GM18858 (cell line): ENCODE measurements around the gene MTLN.
"Not testable (repeated sequence)": the region's sequence is repeated elsewhere in the genome, so short reads cannot be mapped to it uniquely, and the experiment has no call there.

Experiments
- ATAC-seq: cut with Tn5 transposase; IDR thresholded peaks from one replicate; pipeline ENCODE4 v1.9.1; 2021; ENCODE audit not compliant: unreplicated experiment

Gene MTLN, protein sequence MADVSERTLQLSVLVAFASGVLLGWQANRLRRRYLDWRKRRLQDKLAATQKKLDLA

DNA sequence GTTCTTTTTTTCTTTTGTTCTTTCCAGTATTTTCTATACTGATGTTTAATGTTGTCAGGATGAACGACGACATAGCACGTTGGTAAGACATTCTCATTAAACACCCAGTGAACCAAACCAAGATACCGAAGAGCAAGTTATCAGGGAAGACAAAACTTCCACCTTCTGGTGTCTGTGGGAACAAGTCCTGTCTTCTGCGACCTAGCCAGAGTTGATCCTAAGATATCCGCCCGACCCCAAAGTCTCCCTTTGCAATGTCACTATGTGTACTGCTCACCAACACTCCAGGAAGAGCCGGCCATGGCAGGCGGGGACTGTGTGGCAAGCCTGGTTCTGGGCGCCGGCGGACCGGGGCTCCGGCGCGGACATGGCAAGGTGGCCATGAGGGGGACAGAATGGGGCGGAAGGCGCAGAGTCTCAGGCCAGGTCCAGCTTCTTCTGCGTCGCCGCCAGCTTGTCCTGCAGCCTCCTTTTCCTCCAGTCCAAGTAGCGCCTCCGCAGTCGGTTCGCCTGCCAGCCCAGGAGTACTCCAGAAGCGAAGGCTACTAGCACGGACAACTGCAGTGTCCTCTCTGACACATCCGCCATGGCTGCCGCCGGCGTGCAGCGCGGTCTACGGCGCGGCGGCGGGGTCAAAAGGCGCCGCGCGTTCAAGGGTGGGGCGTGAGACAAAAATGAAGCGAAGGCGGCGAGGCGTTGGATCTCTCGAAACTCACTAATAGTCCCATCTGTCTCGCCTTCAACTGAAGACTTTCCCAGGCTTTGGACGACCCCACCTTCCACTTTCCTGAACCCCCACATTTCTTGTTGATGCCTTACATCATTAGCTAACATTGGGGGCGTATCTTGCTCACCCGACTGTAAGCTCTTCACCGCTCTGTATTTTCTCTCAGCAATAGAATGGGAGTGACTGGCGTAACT, at the start of gene MTLN:
Gene MTLN, minus strand, starts transcription at position 610 of the 921 bp plus-strand sequence. Its CDS starts 22 bp downstream, at position 588.
- ATAC-seq, result peak; percentile 79

DNA sequence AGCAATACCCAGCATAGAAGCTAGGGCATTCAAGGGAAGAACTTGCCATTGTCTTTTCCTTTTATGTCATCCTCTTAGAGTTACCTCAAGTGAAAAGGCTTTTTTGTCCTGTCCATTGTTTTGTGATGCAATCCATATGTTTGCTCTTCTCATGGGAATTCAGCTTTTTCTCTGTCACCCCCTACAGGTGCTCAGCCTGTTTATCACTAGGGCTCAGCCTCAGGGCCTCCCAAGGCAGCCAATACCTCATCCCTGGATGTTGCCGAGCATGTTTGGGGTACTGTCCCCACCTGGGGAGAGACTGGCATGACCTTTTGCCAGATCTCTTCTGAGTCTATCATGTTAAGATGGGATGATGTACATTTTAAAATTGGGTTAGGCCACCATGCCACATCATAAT, 49.6 kb upstream of the MTLN start:
- ATAC-seq, result not testable (repeated sequence)

DNA sequence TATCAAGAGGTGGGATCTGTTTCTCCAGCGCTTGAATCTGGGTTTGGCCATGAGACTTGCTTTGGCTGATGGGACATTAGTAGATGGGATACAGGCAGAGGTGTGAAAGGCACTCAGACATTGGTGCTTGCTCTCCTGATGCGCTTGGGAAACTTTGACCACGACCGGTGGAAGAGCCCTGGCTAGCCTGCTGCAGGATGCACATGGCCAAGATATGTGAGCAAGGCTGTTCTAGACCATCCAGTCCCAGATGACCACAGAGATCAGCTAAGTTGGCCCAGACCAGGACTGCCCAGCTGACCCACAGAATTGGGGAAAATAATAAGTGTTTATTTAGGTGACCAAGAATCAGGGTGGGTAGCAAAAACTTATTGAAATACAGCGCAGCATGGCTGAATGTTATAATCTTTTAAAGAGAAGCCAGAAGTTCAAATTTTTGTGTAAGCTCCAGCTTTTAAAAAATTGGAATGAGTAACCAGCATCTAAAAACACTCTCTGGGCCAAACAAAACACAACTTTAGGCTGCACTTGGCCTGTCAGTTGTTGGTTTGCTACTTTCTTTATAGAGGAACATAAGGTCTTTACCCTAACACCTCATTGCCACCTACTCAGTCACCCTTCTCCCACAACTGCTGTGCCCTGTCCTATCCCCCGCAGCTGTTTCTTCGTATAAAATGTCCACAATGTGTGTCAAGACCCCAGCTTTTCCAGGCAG, 35.9 kb upstream of the MTLN start:
- not testable (repeated sequence) for ATAC-seq

DNA sequence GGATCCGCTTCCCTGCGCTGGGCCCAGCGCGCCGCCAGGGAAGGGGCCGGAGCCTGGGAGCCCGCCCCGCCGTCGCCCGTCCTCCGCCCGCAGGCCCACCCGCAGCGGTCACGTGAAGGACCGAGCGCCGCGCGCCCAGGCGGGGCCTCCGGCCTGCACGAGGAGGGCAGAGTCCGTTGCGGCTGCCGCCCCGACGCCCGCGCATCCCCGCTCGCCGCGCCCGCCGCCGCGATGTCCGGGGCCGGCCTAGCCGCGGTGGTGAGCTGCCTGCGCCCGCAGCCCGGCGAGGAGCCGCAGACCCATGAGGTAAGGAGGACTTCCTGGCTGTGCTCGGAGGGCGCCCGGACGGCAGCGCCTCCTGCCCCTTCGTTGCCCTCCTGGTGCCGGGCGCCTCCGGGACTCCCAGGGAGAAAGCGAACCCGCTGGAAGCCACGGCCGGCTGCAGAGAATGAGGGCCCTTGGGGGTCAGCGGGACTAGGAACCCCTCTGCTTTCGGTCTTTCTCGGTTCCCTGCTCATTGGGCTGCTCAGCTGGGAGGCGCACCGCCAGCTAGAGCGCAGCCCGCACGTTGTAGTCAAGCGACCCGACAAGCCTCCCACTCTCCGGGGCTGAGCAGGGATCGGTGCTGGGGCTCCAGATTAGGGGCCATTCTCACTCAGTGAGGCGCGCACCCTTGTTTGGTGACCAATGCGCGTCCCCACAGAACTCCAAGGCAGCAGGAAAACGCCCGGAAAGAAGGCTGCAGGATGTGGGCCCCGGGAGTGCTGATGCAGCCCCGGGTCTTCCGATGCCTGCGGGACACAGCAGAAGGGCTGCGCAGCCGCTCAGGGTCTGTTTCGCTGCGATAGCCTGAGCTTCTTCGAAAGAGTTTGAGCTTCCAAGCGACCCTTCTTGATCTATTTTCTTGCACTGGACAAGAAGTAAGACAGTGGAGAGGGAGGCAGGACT, 33.4 kb upstream of the MTLN start:
- ATAC-seq, result not testable (repeated sequence)

DNA sequence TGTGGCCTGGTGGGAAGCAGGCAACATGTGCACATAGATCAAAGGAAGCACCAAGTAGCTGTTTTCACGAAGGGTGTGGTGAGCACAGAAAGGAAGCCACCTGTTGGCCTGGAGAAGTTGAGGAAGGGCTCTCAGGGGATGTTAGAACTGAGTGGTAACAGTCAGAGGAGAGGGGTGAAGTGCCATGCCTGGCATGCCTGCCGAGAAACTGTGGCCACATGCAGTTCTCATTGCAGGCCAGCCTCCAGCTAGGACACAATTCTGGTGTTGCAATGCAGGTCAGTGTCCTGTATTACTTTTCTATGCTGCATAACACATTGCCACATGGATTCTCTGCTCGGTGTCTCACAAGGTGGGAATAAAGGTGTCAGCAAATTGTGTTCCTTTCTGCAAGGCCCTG, 30.9 kb upstream of the MTLN start:
- ATAC-seq, result not testable (repeated sequence)

DNA sequence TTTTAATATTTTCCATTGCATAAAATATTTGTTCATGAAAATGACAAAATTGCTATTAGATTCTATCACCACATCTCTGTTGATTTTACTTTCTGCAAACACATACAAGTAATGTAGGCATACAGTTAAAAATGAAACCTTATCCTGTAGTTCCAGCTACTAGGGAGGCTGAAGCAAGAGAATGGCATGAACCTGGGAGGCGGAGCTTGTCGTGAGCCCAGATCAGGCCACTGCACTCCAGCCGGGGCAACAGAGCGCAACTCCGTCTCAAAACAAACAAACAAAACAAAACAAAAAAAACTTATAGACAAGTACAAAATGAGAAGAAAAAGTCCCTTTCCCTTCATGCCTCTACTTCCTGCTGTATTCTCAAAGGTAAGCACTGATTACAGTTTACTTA, 22.2 kb upstream of the MTLN start:
- not testable (repeated sequence) for ATAC-seq

DNA sequence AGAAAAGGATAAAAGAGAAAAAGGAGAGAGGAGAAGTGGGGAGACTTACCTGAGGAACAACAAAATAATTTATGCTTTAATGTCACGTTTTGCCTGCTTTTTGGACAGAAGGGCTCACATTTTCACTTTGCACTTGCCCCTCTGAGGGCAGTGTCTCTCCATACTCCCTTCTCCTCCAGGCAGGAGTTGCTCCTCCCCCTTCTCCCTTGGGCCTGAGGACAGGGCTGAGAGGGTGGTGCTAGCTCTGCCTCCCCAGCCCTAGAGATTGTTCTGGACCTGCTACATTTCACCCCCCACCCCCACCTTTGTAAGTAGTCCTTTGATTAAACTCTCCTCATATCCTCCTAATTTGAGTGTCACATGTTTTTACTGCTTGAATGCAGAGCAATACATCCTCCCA, 17.5 kb upstream of the MTLN start:
- not testable (repeated sequence) for ATAC-seq

DNA sequence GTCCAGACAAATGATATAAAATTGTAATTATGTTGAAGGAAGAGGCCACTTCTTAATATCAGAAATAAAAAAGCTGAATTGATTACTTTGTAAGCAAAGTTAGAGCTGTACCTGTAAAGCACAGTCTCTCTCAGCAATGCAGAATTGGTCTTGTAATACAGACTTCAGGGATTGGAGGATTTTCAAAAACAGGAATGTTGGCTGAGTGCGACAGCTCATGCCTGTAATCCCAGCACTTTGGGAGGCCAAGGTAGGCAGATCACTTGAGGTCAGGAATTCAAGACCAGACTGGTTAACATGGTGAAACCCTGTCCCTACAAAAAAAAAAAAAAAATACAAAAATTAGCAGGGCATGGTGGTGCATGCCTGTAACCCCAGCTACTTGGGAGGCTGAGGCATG, 10.3 kb upstream of the MTLN start:
- ATAC-seq, result not testable (repeated sequence)

DNA sequence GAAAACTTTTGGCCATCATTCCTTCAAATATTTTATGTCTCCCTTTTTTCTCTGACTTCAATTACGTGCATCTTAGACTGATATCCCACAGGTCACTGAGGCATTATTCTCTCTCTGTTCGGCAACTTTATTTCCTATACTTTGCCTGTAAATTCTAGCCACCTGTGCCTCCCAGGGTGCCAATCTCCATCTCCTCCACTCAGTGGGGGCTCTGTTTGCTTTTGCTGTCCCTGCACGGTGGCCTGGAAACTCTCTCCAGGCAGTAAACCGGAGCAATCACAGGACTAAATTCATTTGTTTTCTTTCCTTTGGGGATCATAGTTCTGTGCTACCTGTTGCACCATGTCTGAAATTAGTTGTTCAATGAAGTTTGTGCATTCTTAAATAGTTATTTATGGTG, 9.6 kb upstream of the MTLN start:
- no peak for ATAC-seq

DNA sequence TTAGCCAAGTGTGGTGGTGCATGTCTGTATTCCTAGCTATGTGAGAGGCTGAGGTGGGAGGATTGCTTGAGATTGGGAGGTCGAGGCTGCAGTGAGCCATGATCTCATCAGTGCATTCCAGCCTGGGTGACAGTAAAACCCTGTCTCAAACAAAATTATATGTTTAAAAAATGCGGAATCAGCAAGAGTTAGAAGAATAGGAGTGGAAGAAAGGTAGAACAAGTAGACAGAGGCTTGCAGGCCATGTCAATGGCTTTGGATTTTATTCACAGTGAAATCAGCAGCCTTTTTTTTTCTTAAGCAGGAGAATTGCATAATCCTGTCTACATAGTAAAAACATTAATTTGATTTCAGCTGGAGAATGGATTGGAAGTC, 7.8 kb upstream of the MTLN start:
- no peak for ATAC-seq

DNA sequence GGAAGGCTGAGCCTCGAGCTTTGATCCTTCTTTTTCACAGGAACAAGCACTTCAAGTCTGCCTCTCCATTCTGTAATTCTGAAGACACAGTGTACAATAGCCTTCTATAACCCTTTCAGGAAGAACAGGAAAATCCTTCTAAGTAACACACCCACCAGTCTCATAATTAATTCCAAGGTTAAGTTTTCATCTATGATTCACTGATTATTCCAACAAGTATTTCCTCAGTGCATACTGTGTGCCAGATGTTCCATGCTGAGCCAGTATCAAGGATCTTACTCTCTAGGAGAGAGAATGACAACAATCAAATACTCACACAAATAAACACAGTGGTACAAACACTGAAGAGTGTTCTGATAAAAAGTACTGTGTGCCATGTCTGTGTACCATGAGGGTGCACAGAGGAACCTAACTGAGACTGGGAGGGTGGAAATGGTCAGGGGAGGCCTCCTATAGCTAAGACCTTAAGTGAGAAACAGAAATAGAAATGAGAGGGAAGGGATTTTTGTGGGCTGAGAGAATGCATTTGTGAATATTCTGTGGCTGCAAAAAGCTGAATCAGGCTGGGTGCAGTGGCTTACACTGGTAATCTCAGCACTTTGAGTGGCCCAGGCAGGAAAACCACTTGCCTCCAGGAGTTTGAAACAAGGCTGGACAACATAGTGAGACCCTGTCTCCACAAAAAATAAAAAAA, 7.3 kb upstream of the MTLN start:
- no peak for ATAC-seq

DNA sequence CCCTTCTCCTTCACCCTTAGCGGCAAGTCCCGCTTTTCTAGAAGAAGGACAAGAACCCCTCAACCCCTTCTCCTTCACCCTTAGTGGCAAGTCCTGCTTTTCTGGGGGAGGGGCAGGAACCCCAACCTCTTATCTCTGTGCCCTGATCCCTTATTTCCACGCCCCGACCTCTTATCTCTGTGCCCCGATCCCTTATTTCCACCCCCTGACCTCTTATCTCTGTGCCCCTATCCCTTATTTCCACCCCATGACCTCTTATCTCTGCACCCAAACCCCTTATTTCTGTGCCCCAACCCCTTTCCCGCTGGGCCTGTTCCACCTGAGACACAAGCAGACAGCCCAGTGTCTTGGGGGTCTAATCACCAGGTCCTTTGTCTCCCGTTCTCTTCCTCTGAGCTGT, 6.5 kb upstream of the MTLN start:
- not testable (repeated sequence) for ATAC-seq

DNA sequence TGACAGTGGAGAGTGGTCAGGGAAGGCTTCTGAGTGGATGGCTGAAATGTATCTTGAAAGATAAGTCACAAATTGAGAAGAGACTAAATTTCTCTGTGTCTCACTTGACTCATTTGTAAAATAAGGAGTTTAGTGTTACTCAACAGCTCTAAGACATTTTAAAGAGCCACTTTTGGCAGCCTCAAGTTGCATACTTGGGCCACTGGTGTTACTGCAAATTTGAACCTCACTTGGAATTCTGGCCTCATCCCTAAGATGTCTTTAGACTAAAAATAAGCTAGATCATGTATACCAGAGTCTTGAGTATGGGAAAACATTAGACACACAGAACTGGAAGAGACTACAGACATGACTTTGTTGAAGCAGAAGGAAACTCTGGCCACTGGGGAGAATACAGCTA, 4.5 kb upstream of the MTLN start:
- no peak for ATAC-seq

DNA sequence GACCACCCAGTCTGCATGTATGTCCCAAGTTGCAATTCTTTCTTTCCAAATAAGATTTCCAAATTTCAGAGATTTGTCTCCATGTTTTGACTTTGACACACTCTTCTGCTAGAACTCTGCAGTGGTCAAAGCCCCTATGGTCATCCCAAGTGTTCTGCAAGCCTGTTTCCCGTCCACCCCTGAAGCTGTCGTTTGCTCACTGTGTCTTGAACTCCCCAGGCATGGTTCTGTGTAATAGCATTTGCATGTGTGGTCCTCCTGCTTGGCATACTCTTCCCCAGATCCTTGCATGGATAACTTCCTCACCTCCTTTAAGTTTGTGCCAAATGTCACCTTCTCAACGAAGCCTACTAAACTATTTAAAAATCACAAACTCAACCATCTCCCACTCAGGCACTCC, 3.9 kb upstream of the MTLN start:
- no peak for ATAC-seq

DNA sequence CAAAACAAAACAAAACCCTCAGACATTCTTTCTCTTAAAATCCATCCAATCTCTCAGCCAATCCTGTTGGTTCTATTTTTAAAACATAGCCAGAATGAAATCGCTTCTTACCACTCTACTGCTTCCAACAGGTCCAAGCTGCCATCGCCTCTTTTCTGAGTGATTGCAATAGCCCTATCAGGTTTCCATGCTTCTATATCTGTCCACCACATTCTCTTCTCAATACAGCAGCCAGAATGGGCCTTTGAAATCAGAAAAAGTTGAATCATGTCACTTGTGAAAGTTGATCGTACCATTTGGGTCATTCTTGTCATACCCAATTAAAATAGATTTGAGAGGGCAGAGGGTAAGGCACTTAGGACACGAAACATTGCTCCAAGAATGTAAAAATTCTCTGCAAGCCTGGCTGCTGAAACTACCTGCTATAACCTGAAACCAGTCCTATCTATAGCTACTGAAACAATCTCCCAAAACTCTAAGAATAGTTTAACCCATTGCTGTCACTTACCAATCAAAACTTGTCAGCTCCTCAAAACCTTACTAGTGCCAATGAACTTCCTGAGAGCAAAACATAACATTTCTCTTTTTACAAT, 3.3 kb upstream of the MTLN start:
- ATAC-seq, result no peak

DNA sequence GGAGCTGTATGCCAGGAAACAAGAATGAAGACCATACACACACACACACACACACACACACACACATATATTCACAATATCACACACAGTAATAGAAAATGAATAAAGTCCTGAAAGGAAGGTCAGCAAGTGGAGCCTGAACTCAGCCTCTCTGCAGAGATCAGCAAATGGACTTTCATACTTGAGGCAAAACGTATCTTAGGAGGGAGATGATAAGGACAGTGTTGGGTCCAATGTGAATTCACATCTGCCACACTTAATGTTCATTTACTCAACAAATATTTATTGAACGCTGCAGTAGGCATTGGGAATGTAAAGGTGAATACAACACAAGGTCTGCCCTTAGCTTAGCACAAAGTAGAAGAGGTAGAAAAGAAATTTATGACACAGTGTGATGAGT, 2.7 kb upstream of the MTLN start:
- no peak for ATAC-seq

DNA sequence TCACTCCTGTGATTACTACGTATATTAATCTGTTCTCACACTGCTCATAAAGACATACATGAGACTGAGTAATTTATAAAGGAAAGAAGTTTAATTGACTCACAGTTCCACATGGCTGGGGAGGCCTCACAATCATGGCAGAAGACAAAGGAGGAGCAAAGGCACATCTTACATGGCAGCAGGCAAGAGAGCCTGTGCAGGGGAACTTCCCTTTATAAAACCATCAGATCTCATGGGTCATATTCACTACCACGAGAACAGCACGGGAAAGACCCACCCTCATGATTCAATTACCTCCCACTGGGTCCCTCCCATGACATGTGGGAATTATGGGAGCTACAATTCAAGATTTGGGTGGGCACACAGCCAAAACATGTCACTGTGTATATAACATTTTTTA, 1.2 kb upstream of the MTLN start:
- not testable (repeated sequence) for ATAC-seq

DNA sequence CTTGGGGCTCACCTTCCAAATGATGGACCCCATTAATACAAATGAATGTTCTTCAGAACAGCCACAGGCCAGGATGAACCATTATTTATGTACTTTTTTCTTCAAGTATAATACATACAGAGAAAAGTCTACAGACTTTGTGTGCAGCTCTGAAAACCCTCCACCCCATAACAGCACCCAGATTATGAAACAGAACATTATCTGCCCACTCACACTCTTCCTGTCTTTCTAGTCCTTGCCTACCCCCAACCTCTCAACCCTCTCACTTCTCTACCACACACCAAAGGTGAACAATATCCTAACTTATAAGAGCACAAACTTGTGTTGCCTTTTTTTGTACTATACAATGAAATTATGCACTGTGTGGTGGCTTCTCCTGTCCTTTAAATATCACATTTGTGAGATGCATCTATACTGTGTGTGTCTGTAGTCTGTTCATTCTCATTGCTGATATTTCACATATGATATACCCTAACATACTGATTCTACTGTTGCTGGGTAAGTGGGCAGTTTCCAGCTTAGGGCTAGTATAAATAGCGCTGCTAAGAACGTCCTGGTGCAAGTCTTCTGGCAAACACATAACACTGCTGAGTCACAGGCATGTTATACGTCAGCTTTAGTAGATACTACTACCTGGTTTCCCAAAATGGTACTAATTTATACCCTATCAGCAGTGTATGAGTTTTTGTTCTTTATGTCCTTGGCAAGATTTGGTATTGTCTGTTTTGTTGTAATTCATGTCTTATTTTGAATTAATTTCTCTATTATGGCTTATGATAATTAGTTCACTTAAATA, 6.5 kb downstream of the MTLN start:
- ATAC-seq, result no peak
